ENCODE data around the gene PDP2. TPM values are rescaled to one million over a fixed set of nuclear protein-coding genes. Genes with fewer than 3 reads are reported as not detected.

Gene PDP2
- total RNA-seq, 2 donors from 2014 or later, result 16.7 to 28.6 TPM

- ATAC-seq (no peak), DNase-seq (no peak)
- intact Hi-C loops (cut with DNase I, micrococcal nuclease), result no loop called here
Measured at GRCh38 chr16:66910175-66910940, 30.0 kb downstream of the PDP2 start.

GRCh38 chr16:66911112-66911511 is 30.8 kb downstream of the PDP2 start:
- ATAC-seq (no peak), DNase-seq (no peak)
- intact Hi-C loops (cut with DNase I, micrococcal nuclease), result no loop called here

- ATAC-seq (no peak), DNase-seq (no peak)
- intact Hi-C loops (cut with DNase I, micrococcal nuclease), result no loop called here
Measured at GRCh38 chr16:66911801-66912200, 31.5 kb downstream of the PDP2 start.

DNA sequence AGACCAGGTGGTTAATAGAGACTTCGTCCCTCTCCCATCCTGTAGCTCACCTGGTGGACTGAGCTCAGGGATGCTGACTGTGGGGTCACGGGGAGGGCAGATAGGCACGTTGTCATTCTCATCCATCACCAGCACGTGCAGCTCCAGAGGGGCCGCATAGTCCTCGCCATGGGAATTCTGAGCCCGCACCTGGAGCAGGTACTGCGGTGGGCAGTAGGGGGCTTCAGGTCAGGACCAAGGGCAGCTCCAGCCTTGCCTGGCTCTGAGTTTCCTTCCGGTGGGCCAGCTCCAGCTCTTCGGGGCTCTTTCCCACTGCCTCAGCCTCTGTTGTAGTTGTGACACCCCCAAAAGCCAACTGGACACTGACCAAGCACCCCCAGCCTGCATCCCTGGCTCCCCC is 32.8 kb downstream of the PDP2 start:
- no peak for ATAC-seq
- intact Hi-C loops (cut with DNase I, micrococcal nuclease), result no loop called here
- DNase-seq, result no peak

GRCh38 chr16:66913711-66914110 is 33.4 kb downstream of the PDP2 start:
- intact Hi-C loops (cut with DNase I, micrococcal nuclease), result no loop called here
- ATAC-seq, result no peak
- DNase-seq, result no peak

DNA sequence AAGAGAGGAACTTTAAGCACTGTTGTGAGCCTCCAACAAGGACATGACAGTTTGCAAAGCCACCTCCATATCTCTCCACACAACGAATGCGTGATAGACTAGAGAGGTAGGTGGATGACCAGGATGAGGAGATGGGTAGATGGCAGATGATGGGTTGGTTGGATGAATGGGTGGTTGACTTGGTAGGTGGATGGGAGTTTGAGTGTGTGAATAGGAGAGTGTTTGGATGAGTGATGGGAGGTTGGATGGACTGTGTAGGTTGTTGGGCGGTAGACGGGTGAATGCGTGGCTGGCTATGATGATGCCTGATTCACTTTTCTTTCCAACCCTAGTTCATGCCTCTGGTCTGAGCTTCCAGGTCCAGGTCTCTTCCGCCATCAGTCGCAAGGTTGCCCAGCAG is 34.2 kb downstream of the PDP2 start:
- intact Hi-C loops (cut with DNase I, micrococcal nuclease), result no loop called here
- DNase-seq (no peak), ATAC-seq (no peak)

- no peak for ATAC-seq
- intact Hi-C loops (cut with DNase I, micrococcal nuclease), result no loop called here
- DNase-seq, result no peak
Measured at GRCh38 chr16:66915041-66915440, 34.7 kb downstream of the PDP2 start.

DNA sequence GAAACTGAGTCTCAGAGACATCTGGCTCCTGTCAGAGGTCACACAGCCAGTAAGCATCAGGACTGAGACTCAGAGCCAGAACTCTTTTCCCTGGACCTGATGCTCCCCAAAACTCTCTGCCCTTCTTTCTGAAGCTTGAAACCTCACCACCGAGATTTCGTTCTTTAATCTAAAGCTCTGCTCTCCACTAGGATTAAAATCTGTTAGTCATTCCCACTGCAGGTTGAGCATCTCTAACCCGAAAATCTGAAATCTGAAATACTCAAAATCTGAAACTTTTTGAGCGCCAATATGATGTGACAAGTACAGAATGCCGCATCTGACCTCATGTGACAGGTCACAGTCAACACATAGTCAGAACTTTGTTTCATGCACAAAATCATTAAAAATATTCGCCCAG is 36.2 kb downstream of the PDP2 start:
- no peak for ATAC-seq
- intact Hi-C loops (cut with DNase I, micrococcal nuclease), result no loop called here
- DNase-seq, result no peak

- ATAC-seq (no peak), DNase-seq (no peak)
- intact Hi-C loops (cut with DNase I, micrococcal nuclease), result no loop called here
Measured at GRCh38 chr16:66917741-66918140, 37.4 kb downstream of the PDP2 start.

- no peak for DNase-seq
- intact Hi-C loops (cut with DNase I, micrococcal nuclease), result no loop called here
- ATAC-seq, result no peak
Measured at GRCh38 chr16:66918355-66918754, 38.0 kb downstream of the PDP2 start.

DNA sequence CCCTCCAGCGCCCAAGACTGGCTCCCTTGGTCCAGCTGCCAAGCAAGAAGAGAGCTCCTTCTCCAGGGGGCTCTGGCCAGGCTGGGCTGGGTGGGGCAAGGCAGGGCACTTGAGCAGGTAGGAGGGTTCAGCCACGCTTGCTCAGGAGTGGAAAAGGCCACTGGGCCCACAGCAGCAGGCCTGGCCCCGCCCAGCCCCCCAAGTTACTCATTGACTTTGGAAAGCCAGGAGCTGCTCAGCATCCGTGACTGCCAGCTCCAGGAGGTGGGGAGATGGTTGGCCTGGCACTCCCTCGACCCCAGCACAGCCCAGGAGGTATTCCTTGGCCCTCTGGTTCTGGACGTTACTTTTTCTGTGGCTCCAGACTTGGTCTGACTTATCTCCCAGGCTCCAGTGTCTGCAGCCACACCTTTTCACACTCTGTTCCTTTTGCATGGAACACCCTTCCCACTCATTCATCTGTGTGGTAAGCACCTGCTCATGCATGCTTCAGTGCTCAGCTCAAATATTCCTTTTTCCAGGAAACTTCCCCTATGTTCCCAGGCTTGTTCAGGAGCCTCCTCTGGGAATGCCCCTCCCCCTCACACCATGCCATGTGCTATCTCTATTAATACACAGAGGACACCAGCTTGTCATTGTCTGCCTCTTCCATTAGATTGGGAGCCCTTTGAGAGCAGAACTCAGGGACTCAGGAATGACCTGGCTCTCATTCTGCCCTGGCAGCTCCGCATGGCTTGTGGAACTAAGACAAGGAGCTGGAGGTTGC is 38.7 kb downstream of the PDP2 start, which contains the start of gene CDH16:
Gene CDH16 (minus strand): TSS at position 83 of the 766 bp plus-strand sequence. CDS start 820 bp downstream, outside the sequence.
- intact Hi-C loops (cut with DNase I, micrococcal nuclease), result no loop called here
- peak; percentile 36 for ATAC-seq
- no peak for DNase-seq

DNA sequence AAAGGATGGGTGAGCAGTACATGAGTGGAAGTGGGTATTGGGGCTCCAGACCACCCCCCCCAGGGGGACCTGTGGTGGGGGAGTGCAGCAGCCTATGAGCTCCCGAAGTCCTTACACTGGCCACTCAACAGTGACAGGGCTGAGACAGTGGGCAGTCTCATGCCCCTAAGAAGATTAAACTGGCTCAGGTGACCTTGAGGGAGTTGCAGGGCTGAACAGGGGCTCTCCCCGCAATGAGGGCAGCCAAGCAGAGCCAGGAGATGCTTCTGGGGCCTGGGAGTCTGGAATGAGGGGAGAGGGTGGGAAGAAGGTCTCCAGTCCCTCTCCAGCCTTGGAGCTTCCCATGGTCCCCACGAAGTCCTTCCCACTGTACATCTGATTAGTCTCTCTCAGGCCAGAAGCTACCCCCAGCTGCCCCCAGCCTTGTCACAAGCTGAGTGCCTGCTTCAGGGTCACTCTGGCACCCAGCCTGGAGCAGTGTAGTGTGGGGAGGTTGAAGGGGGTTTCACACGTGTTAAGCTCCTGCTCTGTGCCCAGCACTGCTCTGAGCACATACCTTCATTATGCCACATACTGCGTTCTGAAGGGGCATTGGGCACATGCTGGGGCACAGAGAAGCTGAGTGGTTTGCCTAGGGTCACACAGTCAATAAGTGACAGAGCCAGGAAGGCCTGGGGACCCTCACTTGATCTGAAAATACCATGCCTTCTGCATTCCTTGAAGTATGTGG is 39.4 kb downstream of the PDP2 start:
- DNase-seq, result no peak
- no peak for ATAC-seq
- intact Hi-C loops (cut with DNase I, micrococcal nuclease), result no loop called here

DNA sequence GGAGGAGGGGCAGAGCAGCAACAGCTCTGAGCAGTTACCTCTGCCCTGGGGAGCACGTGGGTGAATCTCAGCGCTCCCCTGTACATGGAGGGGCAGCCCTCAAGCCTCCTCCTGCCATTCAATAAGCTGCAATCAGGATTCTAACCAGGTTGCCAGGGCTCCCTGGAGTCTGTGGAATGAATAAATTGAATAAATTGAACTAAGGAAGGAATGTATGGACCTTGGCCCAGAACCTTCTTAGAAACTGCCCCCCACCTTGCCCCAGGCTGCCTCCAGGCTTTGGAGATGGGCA is 39.9 kb downstream of the PDP2 start:
- DNase-seq, result no peak
- intact Hi-C loops (cut with DNase I, micrococcal nuclease), result no loop called here
- ATAC-seq, result no peak

DNA sequence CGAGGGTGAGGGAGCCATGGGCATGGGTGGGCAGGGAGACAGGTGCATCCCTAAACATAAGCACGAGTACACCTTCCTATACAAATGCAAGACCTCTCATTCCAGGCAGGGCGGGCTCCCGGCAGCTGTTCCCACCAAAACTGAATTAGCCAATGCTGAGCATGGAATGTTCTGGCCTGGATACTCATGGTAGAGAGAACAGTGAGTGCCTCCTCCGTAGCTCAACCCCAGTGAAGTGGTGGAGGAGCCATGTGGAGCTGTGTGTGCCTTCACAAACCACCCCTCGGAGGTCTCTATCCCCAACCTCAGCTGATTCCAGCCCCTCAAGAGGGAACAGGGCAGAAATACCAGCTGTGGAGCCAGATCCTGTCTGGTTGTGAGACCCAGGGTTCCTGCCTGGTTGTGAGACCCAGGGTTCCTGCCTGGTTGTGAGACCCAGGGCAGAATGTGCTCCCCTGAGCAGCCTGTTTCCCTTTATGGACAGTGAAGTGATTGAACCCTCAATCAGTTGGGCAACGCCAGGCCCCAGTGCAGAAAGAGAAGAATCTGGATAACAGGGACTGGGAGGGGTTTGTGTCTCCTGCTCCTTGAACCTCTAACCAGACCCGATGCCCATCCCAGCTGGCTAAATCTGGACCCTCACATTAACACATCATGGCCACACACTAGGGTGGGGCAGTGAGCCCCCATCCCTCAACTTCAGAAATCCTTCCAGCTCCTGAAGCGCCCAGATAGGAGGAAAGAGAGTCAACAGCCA is 40.8 kb downstream of the PDP2 start:
- no peak for ATAC-seq
- DNase-seq, result no peak
- intact Hi-C loops (cut with DNase I, micrococcal nuclease), result no loop called here

- DNase-seq (no peak), ATAC-seq (no peak)
- intact Hi-C loops (cut with DNase I, micrococcal nuclease), result no loop called here
Measured at GRCh38 chr16:66921729-66922450, 41.6 kb downstream of the PDP2 start.

DNA sequence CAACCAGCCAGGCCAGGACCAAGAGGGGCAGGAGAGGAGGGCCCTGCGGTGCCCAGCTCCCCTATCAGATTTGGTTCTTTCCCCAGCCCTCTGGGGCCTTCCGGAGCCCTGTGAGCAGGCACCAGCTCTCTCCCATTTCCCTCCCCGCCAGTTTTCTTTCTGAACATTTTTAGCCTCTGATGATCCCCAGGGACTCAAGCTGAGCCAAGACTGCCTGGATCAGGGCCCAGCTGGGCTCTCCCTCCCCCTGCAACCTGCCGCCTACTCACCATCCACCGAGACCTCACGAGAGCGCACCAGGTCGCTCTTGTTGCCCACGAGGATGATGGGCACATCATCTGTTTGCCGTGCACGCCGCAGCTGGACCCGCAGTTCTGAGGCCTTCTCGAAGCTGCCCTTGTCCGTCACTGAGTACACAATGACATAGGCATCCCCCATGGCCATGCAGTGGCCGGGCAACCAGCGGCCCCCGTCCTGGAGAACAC is 43.0 kb downstream of the PDP2 start:
- DNase-seq, result no peak
- no peak for ATAC-seq
- intact Hi-C loops (cut with DNase I, micrococcal nuclease), result no loop called here

GRCh38 chr16:66923866-66924265 is 43.6 kb downstream of the PDP2 start:
- peak; percentile 64 for ATAC-seq
- peak in 1 of 2 donors; percentile 68 for DNase-seq
- intact Hi-C loops (cut with DNase I, micrococcal nuclease), result no loop called here

GRCh38 chr16:66924527-66925321 is 44.4 kb downstream of the PDP2 start:
- ATAC-seq (peak; percentile 81), DNase-seq (peak in 1 of 2 donors; percentile 70)
- intact Hi-C loops (cut with DNase I, micrococcal nuclease), result no loop called here
